Hematopoietic multipotent progenitor cell treated with erythropoietin and hydrocortisone succinate and interleukin-3 and kit ligand, for 6 days (in vitro differentiated cells): ENCODE measurements around the gene HEXD.
A peak's percentile ranks its signal among the peaks of the same experiment; 100 is the strongest.

ENCODE experiments used
- DNase-seq: peaks from one replicate; pipeline ENCODE4 v3.0.0-alpha.2; 2015

HEXD gene

DNA sequence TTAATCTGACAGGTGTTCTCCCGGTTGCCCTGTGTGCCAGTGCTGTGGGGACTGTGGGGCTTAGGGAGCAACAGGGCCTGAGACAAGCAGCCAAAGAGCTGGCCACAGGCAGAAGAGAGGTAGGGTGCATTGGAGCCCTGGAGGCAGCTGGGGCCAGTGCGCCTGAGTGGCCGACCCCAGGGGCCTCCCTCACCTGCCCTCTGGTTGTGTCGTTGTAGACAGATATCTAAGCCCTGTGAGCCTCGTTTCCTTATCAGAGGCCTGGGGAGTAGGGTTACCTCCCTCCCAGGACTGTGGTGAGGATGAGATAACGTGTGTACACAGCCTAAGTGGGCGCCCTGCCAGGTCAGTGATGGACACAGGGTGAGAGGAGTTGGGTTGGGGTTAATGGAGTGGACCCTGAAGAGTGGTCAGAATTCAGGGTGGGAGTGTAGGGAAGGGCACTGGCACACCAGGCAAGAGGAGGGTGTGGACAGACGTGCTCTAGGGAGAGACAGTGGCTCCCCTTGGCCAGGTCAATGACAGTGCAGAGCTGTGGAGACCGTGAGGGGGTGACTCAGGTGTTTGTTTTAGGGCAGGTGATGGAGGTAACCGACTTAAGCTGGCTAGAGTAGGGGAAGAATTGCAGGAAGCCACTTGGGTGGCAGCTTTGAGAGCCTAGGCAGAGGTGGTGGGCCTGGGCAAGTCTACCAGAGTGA, 43.8 kb downstream of the HEXD start:
- DNase-seq, result peak; percentile 95

DNA sequence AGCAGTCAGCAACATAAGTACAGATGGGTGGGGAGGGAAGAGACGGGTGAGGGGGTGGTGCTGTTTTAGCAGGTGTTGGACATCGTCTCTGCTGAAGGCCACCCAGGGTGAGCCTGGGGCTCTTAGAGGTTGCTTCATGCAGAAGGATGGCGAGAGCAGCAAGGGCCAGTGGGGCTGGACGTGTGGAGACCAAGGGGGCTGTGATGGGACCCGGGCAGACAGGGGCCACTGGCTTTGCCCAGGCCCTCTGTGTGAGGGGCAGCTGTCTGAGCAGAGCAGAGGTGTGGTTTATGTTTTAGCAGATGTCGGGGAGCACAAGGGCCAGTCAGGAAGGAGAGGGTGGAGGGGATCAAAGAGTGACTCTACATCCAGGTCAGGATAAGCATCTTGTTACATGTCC, 45.2 kb downstream of the HEXD start:
- DNase-seq, result no peak

DNA sequence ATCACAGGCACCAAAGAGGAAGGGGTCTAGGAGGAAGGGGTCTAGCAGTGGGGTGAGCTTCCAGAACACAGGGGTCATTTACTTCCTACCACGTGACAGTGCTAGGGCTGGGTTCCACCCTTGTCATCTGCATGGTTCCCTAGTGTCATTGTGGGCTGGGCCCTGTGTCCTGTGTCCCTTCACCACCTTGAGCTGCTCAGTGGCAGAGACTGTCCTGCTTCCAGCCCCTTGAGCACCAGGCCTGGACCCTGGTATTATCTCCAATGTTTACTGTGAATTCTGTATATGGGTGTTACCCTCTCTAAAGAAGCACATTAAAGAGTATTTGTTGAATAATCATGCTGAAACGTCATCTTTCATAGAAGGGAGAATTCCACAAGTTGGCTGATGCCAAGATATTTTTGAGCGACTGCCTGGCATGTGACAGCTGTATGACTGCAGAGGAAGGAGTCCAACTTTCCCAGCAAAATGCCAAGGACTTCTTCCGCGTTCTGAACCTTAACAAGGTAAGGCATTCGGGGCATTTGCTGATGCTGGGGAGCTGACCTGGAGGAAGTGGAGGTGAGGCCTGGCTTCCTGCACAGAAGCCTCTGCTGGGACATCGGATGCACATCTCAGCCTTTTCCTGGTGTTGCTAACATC, 45.9 kb downstream of the HEXD start:
- DNase-seq, result no peak

DNA sequence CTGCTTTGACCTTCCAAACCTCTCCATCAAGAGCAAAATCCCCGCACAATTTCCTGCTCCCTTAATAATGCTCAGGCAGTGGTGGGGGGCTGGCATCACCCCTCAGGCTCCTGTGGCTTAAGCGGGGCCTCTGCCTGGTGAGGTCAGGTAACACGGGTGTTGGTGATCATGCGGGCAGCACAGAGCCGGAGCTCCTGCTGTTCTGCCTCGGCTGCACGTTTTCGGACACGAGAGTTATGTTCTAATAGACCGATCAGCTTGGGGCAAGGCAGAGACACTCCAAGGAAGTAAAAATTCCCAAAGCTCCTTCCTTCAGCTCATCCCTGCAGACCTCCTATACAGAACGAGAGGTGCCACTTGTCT, 46.4 kb downstream of the HEXD start:
- DNase-seq, result no peak

DNA sequence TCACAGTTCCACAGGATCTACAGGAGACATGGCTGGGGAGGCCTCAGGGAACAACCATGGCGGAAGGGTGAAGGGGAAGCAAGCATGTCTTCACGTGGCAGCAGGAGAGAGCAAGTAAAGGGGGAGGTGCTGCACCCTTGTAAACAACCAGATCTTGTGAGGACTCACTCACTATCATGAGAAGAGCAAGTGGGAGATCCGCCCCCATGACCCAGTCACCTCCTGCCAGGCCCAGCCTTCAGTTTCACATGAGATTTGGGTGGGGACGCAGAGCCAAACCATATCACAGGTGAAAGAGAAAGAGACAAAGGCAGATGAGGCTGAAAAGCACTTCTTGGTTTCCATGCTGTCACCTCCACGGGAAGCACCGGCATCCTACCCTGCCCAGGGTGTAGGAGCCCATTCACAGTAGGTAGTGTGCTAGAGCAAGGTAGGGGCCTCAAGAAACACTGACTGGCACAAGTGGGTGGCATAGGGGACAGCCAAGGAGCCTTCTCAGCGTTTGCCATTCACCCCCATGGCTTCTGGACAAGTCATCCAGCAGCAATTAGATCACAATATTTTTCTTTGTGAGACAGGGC, 47.0 kb downstream of the HEXD start:
- peak; percentile 55 for DNase-seq

DNA sequence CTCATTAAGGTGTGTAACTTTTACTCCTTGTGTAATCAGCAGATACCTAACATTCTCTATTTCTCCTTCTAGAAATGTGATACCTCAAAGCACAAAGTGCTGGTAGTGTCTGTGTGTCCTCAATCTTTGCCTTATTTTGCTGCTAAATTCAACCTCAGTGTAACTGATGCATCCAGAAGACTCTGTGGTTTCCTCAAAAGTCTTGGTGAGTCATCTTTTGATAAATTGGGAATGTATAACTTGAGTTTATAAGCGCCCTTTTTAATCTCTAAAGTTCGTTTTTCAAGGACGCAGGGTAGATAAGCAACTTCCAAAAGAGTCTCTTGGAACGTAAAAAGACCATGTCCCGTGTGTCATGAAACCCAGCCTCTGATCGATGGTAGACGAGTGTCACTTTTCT, 50.5 kb downstream of the HEXD start:
- DNase-seq, result no peak

DNA sequence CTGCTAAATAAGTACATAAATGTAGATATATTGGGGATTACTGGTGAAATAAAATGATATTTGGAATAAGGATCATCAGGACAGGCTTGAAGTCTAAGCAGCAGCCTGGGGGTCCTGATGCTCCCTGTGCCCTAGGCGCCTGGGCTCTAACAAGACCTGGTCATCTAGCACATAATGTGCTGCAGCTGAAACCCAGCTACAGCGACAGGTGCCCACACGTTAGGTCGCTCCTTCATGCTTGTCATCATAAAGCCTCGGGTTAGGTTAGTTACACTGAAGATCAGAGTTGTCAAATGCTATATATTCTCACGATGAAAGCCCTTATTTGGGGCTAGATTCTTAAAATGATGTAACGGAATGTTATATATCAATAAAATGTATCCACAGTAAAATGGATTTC, 51.9 kb downstream of the HEXD start:
- no peak for DNase-seq

DNA sequence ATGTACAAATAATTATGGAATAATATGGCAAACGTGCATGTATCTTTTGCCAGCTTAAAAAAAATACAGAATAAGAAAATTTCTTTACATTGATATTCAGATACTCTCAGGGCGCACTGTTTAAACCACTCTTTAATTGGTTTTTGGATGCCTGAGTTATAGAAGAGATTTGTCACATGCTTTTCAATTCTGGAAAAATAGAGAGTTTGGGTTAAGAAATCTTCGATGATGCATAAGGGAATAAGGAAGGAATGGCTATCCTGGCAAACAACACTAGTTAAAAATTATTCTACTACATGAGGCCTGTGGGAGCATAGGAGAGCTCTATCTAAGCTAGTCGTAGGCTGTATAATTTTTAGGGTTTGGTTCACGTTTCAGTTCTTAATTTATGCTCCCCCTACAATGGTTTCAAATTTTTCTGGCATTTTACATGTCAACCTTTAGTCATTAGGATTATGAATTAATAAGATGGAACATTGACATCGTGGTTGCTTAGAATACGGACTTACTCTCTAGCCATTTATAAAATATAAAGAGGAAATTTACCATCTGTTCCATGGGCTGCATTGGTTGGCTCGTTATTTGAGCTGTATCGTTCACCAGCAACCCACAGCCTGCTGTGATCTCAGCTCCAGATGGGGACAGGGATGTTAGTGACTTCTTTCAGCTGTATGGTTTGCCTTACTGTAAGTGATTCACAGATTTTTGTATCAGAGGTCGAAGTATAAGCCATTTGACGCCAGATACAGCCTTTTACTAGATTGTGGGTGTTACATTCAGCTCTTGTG, 56.3 kb downstream of the HEXD start:
- DNase-seq, result no peak

DNA sequence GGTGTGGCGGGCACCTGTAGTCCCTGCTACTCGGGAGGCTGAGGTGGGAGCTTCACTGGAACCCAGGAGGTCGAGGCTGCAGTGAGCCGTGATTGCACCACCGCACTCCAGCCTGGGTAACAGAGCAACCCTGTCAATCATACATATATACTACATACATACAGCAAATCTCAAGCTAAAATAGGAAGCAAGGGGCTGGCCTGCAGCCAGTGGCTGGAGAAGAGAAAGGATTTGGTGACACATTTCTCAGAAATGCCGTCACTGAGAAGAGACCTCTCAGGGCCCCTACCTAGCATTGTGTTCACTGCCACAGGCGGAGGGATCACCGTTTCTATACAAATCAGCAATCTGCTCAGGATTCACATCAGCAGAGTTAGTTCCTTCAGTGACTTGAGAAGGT, 57.3 kb downstream of the HEXD start:
- DNase-seq, result no peak

DNA sequence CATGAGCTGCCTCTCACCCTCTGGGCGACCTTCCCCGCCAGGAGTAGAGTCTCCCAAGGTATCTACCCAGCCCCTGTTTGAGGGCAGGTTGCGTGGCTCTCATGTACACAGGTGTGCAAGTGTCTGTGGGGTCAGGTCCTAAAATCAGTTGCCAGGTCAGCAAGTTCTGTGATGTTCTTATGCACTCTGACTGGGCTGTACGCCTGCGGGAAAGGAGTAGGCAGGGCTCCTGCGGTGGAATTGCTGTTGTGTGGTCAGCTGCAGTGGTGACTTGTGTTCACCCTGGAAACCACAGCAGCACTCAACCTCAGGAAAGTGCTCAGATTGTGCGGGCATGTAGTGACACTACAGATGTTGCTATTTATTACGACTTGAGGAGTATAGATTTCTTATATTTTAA, 59.8 kb downstream of the HEXD start:
- no peak for DNase-seq

DNA sequence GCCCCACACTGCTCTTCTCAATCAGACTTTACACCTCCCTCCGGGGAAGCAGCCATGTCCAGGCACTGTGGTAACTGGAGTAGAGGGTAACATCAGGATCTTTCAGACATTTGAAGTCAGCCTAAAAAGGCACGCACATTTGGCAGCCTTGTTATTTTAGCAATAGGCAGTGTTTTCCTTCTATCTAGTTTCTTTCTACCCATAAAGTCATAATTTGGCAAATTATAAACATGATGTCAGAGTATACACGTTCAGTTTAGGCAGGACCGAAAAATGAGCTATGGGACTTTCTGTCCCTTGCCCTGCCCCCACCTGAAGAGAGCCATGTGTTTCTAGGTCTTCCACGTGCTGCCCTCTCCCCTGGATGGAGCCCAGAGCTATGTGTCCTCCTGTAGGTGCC, 61.5 kb downstream of the HEXD start:
- no peak for DNase-seq

DNA sequence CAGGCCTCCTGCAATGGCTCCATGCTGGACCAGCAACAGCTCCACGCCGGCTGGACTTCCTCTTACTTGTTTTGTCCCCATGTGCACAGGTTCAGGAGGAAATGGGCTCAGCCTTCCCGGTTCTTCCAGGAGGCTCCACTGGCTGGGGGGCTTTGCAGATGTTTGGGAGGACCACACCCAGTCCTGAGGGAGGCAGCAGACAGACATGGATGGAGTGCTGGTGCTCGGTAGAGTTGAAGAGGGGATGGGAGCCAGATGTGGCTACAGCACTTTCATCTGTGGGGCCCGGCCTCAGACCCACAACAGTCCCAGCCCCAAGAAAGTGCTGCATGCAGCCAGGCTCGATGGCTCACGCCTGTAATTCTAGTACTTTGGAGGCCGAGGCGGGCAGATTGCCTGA, 62.2 kb downstream of the HEXD start:
- DNase-seq, result no peak

DNA sequence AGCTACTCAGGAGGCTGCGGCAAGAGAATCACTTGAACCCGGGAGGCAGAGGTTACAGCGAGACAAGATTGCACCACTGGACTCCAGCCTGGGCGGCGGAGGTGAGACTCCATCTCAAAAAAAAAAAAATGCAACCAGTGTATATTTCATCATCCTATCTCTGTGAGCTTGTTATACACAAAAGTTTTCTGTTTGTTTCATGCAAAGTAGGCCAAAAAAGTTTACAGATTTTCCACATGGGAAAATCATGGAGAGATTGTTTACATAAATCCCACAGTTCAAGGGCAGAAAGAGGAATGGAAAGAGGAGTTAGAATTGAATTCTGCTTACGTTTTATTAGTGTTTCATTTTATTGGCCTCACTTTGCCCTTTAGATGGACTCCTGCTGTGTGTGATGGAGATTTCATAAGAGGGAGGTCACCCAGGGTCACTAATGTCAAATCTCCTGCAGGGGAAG, 65.1 kb downstream of the HEXD start:
- no peak for DNase-seq

DNA sequence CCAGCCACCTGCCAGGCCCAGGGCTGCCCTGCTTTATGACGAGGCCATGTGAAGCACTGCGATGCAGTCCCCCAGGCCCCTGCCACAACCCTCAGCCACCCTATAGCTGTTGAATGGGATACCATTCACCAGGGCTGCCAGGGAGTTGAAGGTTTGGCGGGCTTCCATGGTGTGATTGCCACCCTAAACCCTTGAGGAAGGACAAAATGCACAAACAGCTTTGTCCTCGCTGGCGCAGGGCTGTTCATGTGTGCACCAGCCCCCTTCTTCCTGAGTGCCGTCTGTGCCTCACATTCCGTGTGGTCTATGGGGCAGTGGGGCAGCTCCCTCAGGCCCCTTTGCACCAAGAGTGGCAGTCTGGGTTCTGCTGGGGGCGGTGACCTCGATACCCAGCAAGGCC, 65.7 kb downstream of the HEXD start:
- DNase-seq, result no peak

DNA sequence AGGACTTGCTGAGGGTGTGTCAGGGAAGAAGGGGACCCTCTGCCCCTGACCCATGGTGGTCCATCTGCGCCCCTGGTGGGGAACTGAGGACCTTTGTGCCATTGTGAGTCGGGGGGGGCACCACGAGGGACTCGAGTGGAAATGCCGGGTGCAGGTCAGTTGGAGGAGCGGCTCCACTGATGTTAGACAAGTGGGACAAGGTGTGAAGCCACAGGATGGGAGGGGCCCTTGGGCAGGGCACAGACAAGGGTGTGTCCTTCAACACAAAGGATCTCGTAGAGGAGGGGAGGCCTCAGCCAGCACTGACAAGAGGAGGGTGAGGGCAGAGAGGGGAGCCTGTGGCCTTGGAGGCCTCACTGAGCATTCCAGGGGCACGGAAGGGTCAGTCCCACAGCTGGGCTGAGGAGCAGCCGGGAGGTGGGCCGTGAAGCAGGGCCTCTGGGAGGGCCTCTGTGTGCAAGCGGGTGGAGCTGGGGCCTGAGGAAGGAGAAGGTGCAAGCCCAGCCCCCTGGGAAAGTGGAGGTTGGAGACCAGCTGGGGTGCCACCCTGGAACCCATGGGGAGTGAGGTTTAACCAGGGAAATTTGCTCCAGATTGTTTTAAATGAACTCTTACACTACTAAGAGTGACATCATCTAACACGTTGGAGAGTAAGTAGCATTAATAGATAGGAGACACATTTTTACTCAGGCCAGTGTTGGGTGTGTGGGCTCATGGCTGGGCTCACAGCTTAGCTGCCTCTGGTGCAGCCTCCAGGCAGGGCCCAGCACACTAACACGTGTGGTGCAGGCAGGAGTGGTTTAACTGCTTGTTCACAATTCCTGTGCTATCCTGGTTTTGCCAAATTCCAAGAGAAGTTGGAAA, 68.3 kb downstream of the HEXD start:
- DNase-seq, result peak; percentile 47

DNA sequence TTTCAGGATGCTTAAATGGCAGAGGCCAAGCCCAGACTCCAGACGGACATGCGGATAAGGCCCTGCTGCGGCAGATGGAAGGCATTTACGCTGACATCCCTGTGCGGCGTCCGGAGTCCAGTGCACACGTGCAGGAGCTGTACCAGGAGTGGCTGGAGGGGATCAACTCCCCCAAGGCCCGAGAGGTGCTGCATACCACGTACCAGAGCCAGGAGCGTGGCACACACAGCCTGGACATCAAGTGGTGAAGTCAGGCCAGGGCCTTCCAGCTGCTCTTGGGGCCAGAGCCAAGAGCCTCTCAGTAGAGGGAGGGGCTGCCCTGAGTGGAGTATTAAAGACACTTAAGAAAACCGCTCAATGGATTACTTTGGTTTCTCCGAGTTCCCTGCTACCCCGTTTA, 69.8 kb downstream of the HEXD start:
- DNase-seq, result no peak

DNA sequence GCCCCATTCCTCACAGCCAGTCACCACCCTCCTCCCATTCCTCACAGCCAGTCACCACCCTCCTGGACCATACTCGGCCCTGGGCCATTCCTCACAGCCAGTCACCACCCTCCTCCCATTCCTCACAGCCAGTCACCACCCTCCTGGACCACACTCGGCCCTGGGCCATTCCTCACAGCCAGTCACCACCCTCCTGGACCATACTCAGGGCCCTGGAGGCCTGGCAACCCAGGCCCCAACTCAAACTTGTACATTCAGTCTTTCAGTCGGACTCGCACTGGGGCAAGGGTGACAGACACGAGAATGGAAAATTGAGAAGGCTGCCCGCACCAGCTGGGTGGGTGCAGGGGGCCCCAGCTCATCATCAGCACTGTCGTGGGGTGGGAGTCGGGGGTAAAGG, 71.0 kb downstream of the HEXD start:
- DNase-seq, result no peak

DNA sequence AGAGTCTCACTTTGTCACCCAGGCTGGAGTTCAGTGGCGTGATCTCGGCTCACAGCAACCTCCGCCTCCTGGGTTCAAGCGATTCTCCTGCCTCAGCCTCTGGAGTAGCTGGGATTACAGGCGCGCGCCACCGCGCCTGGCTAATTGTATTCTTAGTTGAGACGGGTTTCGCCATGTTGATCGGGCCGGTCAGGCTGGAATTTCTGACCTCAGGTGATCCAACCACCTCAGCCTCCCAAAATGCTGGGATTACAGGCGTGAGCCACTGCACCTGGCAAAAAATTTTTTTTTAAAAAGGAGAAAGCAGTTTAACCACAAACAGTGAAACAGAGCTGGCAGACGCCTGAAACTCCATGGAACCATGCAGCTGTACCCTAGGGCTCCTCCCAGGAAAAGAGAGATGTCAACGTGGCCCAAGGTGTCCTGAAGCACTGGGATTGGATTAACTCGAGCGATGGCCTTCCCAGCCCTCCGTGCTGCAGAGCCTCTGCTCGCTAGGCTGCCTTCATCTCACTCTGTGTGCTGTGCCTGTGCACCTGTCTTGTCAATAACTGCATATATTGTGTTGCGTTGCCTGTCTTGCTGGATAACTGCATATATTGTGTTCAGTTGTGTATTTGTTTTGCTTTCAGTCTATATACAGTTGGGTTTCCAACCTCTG, 71.8 kb downstream of the HEXD start:
- DNase-seq, result no peak

DNA sequence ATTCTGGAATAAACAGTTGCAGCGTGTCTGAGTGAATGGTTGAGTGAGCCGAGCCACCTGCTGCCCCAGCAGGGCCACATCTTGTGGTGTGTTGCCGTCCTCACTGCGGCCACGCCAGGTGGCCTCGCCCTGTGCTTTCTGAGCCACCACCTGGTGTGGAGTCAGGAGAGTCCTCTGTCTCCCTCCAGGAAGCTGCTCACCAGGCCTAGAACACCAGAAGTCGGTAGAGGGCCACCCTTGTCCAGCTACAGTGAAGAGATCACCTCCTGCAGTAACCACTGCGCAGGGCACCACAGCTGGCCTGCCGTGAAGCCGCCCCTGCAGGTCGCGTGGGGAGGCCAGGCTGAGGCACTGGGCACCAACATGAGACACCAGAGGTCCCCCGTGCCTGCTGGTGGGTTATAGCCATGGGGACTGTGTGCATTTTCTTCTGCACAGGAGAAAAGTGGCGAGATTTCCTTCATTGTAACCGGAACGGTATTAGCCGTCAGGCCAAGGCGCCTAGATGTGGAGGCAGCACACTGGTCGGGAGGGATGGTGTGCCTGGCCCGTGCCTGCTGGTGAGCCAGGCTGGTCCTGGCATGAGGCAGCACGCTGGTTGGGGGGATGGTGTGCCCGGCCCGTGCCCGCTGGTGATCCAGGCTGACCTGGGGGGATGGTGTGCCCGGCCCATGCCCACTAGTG, 72.5 kb downstream of the HEXD start:
- DNase-seq, result no peak

DNA sequence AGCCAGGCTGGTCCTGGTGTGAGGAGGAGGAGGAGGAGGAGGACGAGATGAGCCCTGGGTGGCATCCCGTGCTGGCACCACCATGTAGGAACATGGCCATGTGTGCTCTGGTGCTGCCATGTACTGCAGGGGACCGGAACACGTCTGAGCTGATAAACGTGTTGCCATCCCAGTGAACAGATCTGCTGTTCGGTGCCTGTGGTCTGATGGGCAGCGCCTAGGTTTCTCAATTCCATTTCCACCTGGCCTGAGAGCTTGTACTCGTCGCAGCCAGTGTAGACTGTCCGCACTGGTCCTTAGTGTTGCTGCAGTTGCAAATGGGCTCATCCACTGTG, 73.0 kb downstream of the HEXD start:
- DNase-seq, result no peak

DNA sequence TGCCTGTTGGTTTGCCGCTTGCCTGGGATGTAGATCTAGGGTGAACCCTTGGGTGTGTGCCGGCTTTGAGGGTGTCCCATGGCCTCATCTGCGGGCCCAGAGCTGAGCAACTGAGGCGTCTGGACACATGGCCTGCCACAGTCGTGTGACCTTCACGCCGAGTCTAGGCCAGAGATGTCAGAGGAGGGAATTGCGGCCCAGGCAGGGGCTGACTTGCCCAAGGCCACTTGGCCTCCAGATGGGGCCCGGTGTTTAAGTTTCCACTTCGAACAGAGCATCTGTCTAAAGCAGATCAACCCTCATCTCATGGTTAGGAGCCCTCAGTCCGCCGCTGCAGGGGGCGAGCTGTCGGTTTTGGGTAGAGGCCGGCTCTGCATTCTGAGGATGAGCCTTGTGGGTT, 73.4 kb downstream of the HEXD start:
- no peak for DNase-seq
